HUES64 (cell line): ENCODE results near the gene STYX.
"Not testable (repeated sequence)": the region's sequence is repeated elsewhere in the genome, so short reads cannot be mapped to it uniquely, and the experiment has no call there.

Source experiments
- H3K27ac ChIP-seq: 2 replicates; pipeline ENCODE4 v1.7.0; 2013; ENCODE audit warnings: low read depth, low read length, inconsistent platforms
- H3K27me3 ChIP-seq: 2 replicates; pipeline ENCODE4 v1.6.1; 2013; ENCODE audit warnings: mild to moderate bottlenecking, low read length; ENCODE audit not compliant: insufficient read depth
- H3K36me3 ChIP-seq: 2 replicates; pipeline ENCODE4 v1.6.1; 2013; ENCODE audit warnings: mild to moderate bottlenecking, low read length; ENCODE audit not compliant: insufficient read depth
- H3K4me1 ChIP-seq: 2 replicates; pipeline ENCODE4 v1.6.1; 2013; ENCODE audit warnings: mild to moderate bottlenecking, low read length, moderate library complexity; ENCODE audit not compliant: insufficient read depth
- H3K4me3 ChIP-seq: 2 replicates; pipeline ENCODE4 v1.5.1; 2013; ENCODE audit warnings: mild to moderate bottlenecking, low read length, moderate library complexity
- H3K9ac ChIP-seq: 2 replicates; pipeline ENCODE4 v1.6.1; 2013; ENCODE audit warnings: mild to moderate bottlenecking, low read depth, low read length
- H3K9me3 ChIP-seq: 2 replicates; pipeline ENCODE4 v1.6.1; 2013; ENCODE audit warnings: low read depth, low read length; ENCODE audit not compliant: insufficient read depth
- WGBS: fragments of 150-250, 120-280 bp; methylation state at CpG from one replicate; pipeline ENCODE4 v1.1.7; 2013; ENCODE audit warnings: missing lambda C conversion rate; 5-methylcytosine and 5-hydroxymethylcytosine counted together

STYX gene

DNA sequence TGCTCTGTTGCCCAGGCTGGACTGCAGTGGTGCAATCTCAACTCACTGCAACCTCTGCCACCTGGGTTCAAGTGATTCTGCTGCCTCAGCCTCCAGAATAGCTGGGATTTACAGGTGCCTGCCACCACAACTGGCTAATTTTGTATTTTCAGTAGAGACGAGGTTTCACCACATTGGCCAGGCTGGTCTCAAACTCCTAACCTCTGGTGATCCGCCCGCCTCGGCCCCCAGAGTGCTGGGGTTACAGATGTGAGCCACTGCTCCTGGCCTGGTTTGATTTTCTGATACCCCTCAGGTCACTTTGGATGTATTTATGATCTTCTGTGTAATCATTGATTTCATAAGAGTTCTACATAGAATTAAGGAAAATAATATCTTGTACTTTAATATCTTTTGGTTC lies 33.0 kb downstream of the STYX start:
- 95% methylated on average over 4 of the region's 4 CpGs for WGBS
- H3K9ac ChIP-seq, H3K27ac ChIP-seq, H3K27me3 ChIP-seq, H3K9me3 ChIP-seq, H3K4me3 ChIP-seq, H3K4me1 ChIP-seq: not testable (repeated sequence)
- peaks cover 70% of the 10 kb centered on the region for H3K36me3 ChIP-seq

DNA sequence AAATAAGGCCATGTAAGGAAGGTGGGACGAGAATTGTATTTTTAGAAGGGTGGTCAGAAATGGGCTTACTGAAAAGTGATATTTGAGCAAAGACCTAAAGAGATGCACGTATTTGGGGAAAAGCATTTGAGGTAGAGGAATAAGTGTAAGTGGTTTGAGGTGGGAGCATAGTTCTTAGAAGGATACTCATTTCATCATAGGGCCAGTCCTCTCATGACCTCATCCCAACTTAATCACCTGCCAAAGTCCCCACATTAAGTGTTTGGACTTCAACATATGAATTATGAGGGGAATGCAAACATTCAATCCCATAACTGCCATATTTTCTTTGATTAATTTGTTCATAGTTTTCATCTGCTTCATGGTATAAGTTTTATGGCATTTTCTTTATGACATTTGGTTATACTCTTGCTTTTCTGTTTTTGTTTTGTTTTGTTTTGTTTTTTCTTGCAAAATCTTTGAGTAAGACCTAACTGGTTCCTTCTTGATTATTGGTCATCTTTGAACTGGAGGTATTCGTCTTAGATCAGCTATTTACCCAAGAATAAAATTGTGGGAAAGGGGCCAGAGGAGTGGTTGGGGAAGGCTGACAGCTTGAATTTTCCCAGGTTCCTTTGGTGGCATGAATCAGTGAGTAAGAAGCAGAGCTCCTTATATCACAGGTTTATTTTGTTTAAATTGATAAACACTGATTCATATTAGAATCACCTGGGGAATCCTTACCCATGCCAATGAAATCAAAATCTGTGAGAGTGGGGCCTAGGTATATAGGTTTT lies 37.3 kb downstream of the STYX start:
- Histone ChIP-seq H3K27ac (no peak overlapping the region), H3K4me3 (no peak overlapping the region), H3K27me3 (no peaks in the 10 kb centered on the region), H3K4me1 (no peaks in the 10 kb centered on the region), H3K9me3 (no peaks in the 10 kb centered on the region), H3K9ac (no peak overlapping the region), H3K36me3 (peaks cover 78% of the 10 kb centered on the region)
- 91% methylated on average over 3 of the region's 3 CpGs for WGBS

GRCh38 chr14:52769887-52770286 lies 39.9 kb downstream of the STYX start:
- Histone ChIP-seq H3K4me3 (no peak overlapping the region), H3K27me3 (no peaks in the 10 kb centered on the region), H3K9me3 (no peaks in the 10 kb centered on the region), H3K4me1 (no peaks in the 10 kb centered on the region), H3K9ac (no peak overlapping the region), H3K27ac (no peak overlapping the region), H3K36me3 (peaks cover 89% of the 10 kb centered on the region)

GRCh38 chr14:52776816-52777215 lies 46.9 kb downstream of the STYX start:
- Histone ChIP-seq H3K27me3 (no peaks in the 10 kb centered on the region), H3K27ac (no peak overlapping the region), H3K4me3 (no peak overlapping the region), H3K4me1 (no peaks in the 10 kb centered on the region), H3K36me3 (peaks cover 92% of the 10 kb centered on the region), H3K9ac (no peak overlapping the region), H3K9me3 (no peaks in the 10 kb centered on the region)
- WGBS: 94% methylated on average over 7 of the region's 7 CpGs

- no peaks in the 10 kb centered on the region for H3K4me1 ChIP-seq
- peaks cover 98% of the 10 kb centered on the region for H3K36me3 ChIP-seq
- no peaks in the 10 kb centered on the region for H3K9me3 ChIP-seq
- no peak overlapping the region for H3K9ac ChIP-seq
- WGBS: 97% methylated on average over 7 of the region's 7 CpGs
- no peaks in the 10 kb centered on the region for H3K27me3 ChIP-seq
- H3K4me3 ChIP-seq: no peak overlapping the region
- H3K27ac ChIP-seq: no peak overlapping the region
These were observed 48.7 kb downstream of the STYX start for GRCh38 chr14:52778702-52779101.

- Histone ChIP-seq H3K36me3 (peaks cover 86% of the 10 kb centered on the region), H3K27me3 (no peaks in the 10 kb centered on the region), H3K27ac (no peak overlapping the region), H3K9me3 (no peaks in the 10 kb centered on the region), H3K4me3 (no peak overlapping the region), H3K9ac (no peak overlapping the region), H3K4me1 (no peaks in the 10 kb centered on the region)
- 82% methylated on average over 1 of the region's 1 CpG for WGBS
These were observed 50.9 kb downstream of the STYX start for GRCh38 chr14:52780893-52781292.

GRCh38 chr14:52781629-52782028 lies 51.7 kb downstream of the STYX start:
- Histone ChIP-seq H3K27ac (no peak overlapping the region), H3K9me3 (no peaks in the 10 kb centered on the region), H3K4me3 (no peak overlapping the region), H3K36me3 (peaks cover 80% of the 10 kb centered on the region), H3K9ac (no peak overlapping the region), H3K27me3 (no peaks in the 10 kb centered on the region), H3K4me1 (no peaks in the 10 kb centered on the region)
- 100% methylated on average over 1 of the region's 1 CpG for WGBS

DNA sequence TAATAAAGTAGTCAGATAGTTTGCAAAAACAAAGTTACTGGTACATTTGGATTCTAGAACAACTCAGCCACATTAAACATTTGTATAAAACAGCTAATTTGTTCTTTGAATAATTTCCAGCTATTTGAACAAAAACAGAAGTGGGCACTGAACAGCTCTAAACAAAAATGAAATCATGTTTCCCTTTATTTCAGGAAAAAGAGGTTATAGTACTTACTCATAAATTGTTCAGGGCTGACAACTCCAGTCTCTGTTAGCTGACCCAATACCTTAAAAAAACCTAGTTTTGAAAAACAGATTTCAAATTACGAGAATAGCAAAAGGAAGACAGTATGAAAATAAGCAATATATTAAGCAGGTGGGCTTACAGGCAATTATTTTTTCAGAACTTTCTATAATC lies 53.2 kb downstream of the STYX start:
- Histone ChIP-seq H3K9me3 (no peaks in the 10 kb centered on the region), H3K9ac (no peak overlapping the region), H3K36me3 (peaks cover 69% of the 10 kb centered on the region), H3K4me1 (no peaks in the 10 kb centered on the region), H3K27ac (no peak overlapping the region), H3K4me3 (no peak overlapping the region), H3K27me3 (no peaks in the 10 kb centered on the region)
- 100% methylated on average over 1 of the region's 1 CpG for WGBS

DNA sequence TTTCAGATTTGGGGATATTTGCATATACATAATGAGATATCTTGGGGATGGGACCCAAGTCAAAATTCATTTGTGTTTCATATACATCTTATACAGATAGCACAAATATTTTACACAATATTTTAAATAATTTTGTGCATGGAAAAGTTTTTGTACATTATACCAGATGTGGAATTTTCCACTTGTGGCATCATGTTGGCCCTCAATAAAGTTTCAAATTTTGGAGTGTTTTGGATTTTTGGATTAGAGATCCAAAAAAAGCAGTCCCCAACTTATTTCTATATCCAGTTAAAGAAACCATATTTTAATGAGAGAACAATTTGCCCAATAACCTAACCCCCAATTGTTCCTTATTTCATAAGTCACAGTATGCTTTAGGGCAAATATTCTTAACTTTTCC lies 56.9 kb downstream of the STYX start:
- no peaks in the 10 kb centered on the region for H3K9me3 ChIP-seq
- no peak overlapping the region for H3K9ac ChIP-seq
- peaks cover 33% of the 10 kb centered on the region for H3K36me3 ChIP-seq
- no peak overlapping the region for H3K27ac ChIP-seq
- no peak overlapping the region for H3K4me3 ChIP-seq
- H3K27me3 ChIP-seq: no peaks in the 10 kb centered on the region
- peaks cover 15% of the 10 kb centered on the region for H3K4me1 ChIP-seq

DNA sequence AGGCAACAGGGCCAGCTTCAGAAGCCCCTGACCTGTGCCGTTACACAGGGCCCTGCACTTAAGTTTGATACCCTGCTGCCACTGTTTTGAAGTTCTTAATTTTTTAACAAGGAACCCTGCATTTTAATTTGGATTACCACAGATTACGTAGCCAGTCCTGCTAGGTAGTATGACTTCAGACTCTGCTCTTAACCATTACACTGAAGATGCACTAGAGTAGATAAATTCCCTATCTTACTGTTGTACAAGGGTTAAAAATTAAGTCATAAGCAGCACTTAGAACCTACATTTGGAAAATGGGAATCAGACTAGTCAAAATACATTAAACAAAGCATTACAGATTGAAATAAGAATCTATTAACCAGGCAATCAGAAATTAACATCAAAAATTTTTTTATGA lies 59.2 kb downstream of the STYX start:
- H3K4me1 ChIP-seq: peaks cover 22% of the 10 kb centered on the region
- H3K27me3 ChIP-seq: no peaks in the 10 kb centered on the region
- peaks cover 10% of the 10 kb centered on the region; the same call in 1 of the 2 replicates for H3K36me3 ChIP-seq
- no peak overlapping the region for H3K27ac ChIP-seq
- 75% methylated on average over 2 of the region's 2 CpGs for WGBS
- H3K4me3 ChIP-seq: peak overlapping the region; percentile 85; the same call in 1 of the 2 replicates
- H3K9me3 ChIP-seq: no peaks in the 10 kb centered on the region
- no peak overlapping the region; the same call in 1 of the 2 replicates for H3K9ac ChIP-seq

DNA sequence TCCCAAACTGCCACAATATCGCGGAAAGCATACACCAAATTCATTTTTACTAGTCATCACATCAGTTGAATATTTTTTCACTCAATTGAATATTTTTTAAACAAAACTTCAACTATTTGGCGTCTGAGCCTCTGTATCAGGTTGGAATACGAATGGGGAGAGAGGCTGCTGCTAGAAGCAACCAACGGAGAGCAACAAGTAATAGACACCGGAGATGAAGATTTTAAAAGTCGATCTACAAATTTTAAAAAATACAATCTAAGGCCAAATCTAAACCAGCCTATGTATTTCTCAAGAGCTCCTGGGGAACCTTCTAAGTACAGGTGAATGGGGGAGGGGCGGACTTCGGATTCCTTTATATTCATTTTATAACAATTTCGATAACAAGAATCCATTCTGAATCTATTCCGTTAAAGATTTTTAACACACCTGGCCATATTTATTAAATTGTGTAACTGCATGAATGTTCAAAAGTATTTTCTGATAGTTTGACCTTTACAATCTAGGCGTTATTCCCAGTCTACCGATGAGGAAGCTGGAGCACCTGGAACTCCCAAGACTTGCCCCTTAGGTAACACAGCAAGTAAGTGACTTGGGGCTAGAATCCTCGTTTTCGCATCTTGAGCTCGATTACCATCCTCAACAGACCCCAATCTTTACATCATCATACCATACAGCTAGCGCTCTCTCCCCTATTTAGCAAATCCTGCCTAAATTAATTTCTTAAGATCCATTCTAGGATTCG lies 60.2 kb downstream of the STYX start:
- Histone ChIP-seq H3K9me3 (no peaks in the 10 kb centered on the region), H3K9ac (peak overlapping the region; percentile 83), H3K4me1 (peaks cover 22% of the 10 kb centered on the region), H3K27me3 (no peaks in the 10 kb centered on the region), H3K36me3 (peaks cover 5% of the 10 kb centered on the region; the same call in 1 of the 2 replicates), H3K27ac (no peak overlapping the region), H3K4me3 (peak overlapping the region; percentile 85)
- WGBS: 27% methylated on average over 16 of the region's 18 CpGs
